ENCODE measurements around the gene TMEM225B. TPM values are rescaled to one million over a fixed set of nuclear protein-coding genes. Genes with fewer than 3 reads are reported as not detected.
"Not testable (repeated sequence)": the region's sequence is repeated elsewhere in the genome, so short reads cannot be mapped to it uniquely, and the experiment has no call there.

The TMEM225B gene
- under 1 TPM in 2 of 4 donors, not detected in 2; 0.23 to 0.57 TPM for total RNA-seq

GRCh38 chr7:99597762-99598501, at the start of gene TMEM225B:
TSS of gene TMEM225B (plus strand) at chr7:99598267. CDS start at chr7:99604389, 6,122 bp downstream.
- Histone ChIP-seq H3K4me3 (no peak within 1 kb of the TSS), H3K36me3 (no peaks in the 10 kb centered on the region), H3K27ac (no peak within 1 kb of the TSS), H3K9me3 (no peaks in the 10 kb centered on the region), H3K4me1 (no peaks in the 10 kb centered on the region), H3K27me3 (no peaks in the 10 kb centered on the region)
- DNase-seq, result no peak
- WGBS, 2 donors, result 79 to 82% methylated on average over 4 to 5 of the region's 34 CpGs
- TF ChIP-seq CTCF (IDR thresholded peaks at IDR 0.05), result no peak
- TF ChIP-seq POLR2A (IDR thresholded peaks at IDR 0.05), result no peak
- intact Hi-C loops (cut with DNase I), result no loop called here

GRCh38 chr7:99549545-99549944, 48.5 kb upstream of the TMEM225B start:
- H3K4me3 ChIP-seq; H3K9me3 ChIP-seq; H3K27me3 ChIP-seq; intact Hi-C loops (cut with DNase I); DNase-seq; H3K27ac ChIP-seq: not testable (repeated sequence)
- whole genome bisulfite sequencing, 2 donors, result no CpG with 5 or more reads among the region's 2 CpGs
- H3K4me1 ChIP-seq, result peaks cover 7 to 19% (median 14%) of the 10 kb centered on the region in 3 donors
- peaks cover 4 to 33% (median 6%) of the 10 kb centered on the region in 3 donors for H3K36me3 ChIP-seq

GRCh38 chr7:99551334-99551733, 46.7 kb upstream of the TMEM225B start:
- Histone ChIP-seq H3K9me3 (peaks cover 0 to 4% (median 0%) of the 10 kb centered on the region in 3 donors), H3K27me3 (no peaks in the 10 kb centered on the region), H3K36me3 (peaks cover 4 to 44% (median 6%) of the 10 kb centered on the region in 3 donors), H3K27ac (peak overlapping the region; percentile 86 to 92 (median 90)), H3K4me3 (peak overlapping the region; percentile 74 to 96 (median 88)), H3K4me1 (peaks cover 7 to 20% (median 14%) of the 10 kb centered on the region in 3 donors)
- intact Hi-C loops (cut with DNase I), result no loop called here
- no peak for DNase-seq
- WGBS, 2 donors, result 13 to 27% methylated on average over 6 to 10 of the region's 15 CpGs
- TF ChIP-seq CTCF (IDR thresholded peaks at IDR 0.05) (no peak), POLR2A (IDR thresholded peaks at IDR 0.05) (no peak)

- Histone ChIP-seq H3K27me3 (no peaks in the 10 kb centered on the region), H3K4me1 (peaks cover 8 to 26% (median 14%) of the 10 kb centered on the region in 3 donors), H3K36me3 (peaks cover 4 to 44% (median 6%) of the 10 kb centered on the region in 3 donors), H3K9me3 (peaks cover 0 to 4% (median 0%) of the 10 kb centered on the region in 3 donors), H3K4me3 (peak within 1 kb of the TSS; percentile 74 to 96 (median 88)), H3K27ac (peak within 1 kb of the TSS; percentile 86 to 92 (median 90))
- intact Hi-C loops (cut with DNase I), result no loop called here
- WGBS, 2 donors, result 1 to 3% methylated on average over 10 of the region's 37 CpGs
- no peak for DNase-seq
- TF ChIP-seq POLR2A (IDR thresholded peaks at IDR 0.05) (peak in 3 of 4 donors; percentile 16 to 80 (median 70)), CTCF (IDR thresholded peaks at IDR 0.05) (no peak)
Measured at GRCh38 chr7:99551767-99552463, 46.2 kb upstream of the TMEM225B start, which contains the start of gene FAM200A. TSS of gene FAM200A (minus strand) at chr7:99552114. CDS start at chr7:99548407, 3,707 bp downstream.

- WGBS, 2 donors, result 85 to 98% methylated on average over 4 of the region's 4 CpGs
- TF ChIP-seq CTCF (IDR thresholded peaks at IDR 0.05), result no peak
- TF ChIP-seq POLR2A (IDR thresholded peaks at IDR 0.05), result no peak
- Histone ChIP-seq H3K4me3 (no peak overlapping the region), H3K27ac (no peak overlapping the region), H3K27me3 (no peaks in the 10 kb centered on the region), H3K4me1 (peaks cover 15 to 36% (median 21%) of the 10 kb centered on the region in 3 donors), H3K9me3 (peaks cover 0 to 3% (median 0%) of the 10 kb centered on the region in 3 donors), H3K36me3 (peaks cover 2 to 34% (median 4%) of the 10 kb centered on the region in 3 donors)
- no peak for DNase-seq
- intact Hi-C loops (cut with DNase I), result no loop called here
Measured at GRCh38 chr7:99553039-99553438, 45.0 kb upstream of the TMEM225B start.
